Peyer's patch (tissue), 4 donors: ENCODE measurements around the gene GLT6D1. TPM values are rescaled to one million over a fixed set of nuclear protein-coding genes. Genes with fewer than 3 reads are reported as not detected.
"Not testable (repeated sequence)": the region's sequence is repeated elsewhere in the genome, so short reads cannot be mapped to it uniquely, and the experiment has no call there.

Source experiments
- DNase-seq, 3 donors: peaks; one replicate each; pipeline ENCODE4 v3.0.0-alpha.2; 2017 to 2019
- H3K27ac ChIP-seq, 4 donors: fragments of 200-600 bp; sonication (generic); one replicate each; pipeline ENCODE4 v1.5.1; 2016 to 2019
- H3K27me3 ChIP-seq, 2 donors: fragments of 200-600 bp; sonication (generic); one replicate each; pipeline ENCODE4 v1.5.1; 2019
- H3K36me3 ChIP-seq, 3 donors: fragments of 200-600 bp; sonication (generic); one replicate each; pipeline ENCODE4 v1.5.1; 2016 to 2019
- H3K4me1 ChIP-seq, 4 donors: fragments of 200-600 bp; sonication (generic); one replicate each; pipeline ENCODE4 v1.5.1; 2016 to 2019
- H3K4me3 ChIP-seq, 4 donors: fragments of 200-600 bp; sonication (generic); 1 replicate in 3 of 4; 2 replicates in 1 of 4; pipeline ENCODE4 v1.5.1; 2016 to 2019; ENCODE audit warnings: mild to moderate bottlenecking in 1 of 4
- H3K9me3 ChIP-seq, 4 donors: fragments of 200-600 bp; sonication (generic); one replicate each; pipeline ENCODE4 v1.5.1; 2016 to 2019; ENCODE audit warnings: mild to moderate bottlenecking in 1 of 4
- POLR2A ChIP-seq, 2 donors: fragments of 450-650 bp; IDR thresholded peaks; one replicate each; pipeline ENCODE4 v1.5.1; 2017; ENCODE audit warnings: antibody characterized with exemption in 2 of 2, mild to moderate bottlenecking in 2 of 2, moderate library complexity in 2 of 2
- total RNA-seq, 4 donors: library from RNA; depleted of rRNA; stranded (reverse); fragments of >200 nt; gene quantifications; one replicate each; pipeline ENCODE4 v1.1.0, GENCODE V29; 2016
- TF ChIP-seq, protein P1 (sequence below), 6 experiments: fragments of 450-650 bp in 4 of 6; fragments of 200-600 bp in 2 of 6; sonication (generic) in 1 of 6; IDR thresholded peaks; one replicate each; pipeline ENCODE4 v1.5.1; 2017 to 2019; ENCODE audit warnings: antibody characterized with exemption in 6 of 6, mild to moderate bottlenecking in 3 of 6, moderate library complexity in 1 of 6

Gene GLT6D1
- total RNA-seq, 4 donors from 2014 or later = not detected

DNA sequence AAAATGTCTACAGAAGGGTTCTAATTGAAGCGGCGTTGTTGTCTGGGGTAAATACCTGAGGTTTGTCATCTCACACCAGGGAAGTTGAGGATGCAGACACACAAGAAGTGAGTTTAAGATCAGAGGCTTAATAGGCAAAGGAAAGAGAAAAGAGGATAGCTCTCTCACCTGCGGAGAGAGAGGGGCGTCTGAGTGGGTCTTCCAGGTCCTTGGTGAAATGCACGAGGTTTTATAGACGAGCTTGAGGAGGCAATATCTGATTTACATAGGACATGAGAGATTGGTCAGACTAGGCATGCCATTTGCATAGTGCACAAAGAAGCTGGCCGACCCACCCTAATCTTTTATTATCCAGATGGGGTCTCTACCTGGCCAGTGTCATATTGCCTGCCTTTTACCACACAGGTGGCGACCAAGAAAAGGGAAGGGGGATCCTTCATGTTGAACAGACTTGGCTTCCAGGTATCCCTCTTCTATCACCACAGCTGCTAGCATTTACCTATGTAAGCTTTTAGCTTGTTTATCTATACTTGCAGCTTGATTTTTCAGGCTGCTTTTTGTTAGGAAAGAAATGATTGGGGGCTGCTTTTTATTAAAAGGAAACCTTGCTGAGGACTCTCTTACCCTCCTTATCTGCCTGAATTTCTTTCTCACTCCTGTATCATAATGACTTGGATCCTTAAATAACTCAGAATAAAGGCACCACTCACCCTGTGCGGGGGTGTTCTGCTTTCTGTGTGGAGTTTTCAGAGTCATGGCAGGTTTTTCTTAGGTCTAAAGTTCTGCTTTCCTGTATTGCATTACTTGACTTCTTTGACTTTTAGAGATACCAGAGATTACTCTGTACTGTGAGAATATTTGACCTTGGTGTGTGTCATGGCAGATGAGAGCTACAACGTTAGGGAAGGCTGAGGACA is 9.4 kb upstream of the GLT6D1 start:
- no peak for TF ChIP-seq POLR2A (IDR thresholded peaks at IDR 0.05)
- peaks cover 0 to 28% (median 5%) of the 10 kb centered on the region in 4 donors for H3K9me3 ChIP-seq

DNA sequence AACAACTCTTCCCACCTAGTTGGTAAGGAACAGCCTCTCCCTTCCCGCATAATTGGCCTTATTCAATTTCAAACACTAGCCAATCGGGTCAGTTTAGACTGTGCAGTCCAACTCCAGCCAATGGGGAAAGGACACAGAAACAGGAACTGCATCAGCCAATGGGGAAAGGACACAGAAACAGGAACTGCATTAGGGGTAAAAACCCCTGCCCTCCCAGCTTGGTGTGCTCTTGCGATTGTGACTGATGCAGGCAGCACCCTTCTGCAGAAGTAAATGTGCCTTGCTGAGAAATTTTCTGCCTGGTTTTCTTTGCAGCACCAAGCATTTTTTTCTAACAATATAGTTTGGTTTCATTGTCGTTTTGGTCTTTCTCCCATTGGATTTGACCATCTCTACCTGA is 8.5 kb upstream of the GLT6D1 start:
- Histone ChIP-seq H3K4me3 (no peak overlapping the region), H3K4me1 (no peaks in the 10 kb centered on the region), H3K9me3 (peaks cover 0 to 28% (median 5%) of the 10 kb centered on the region in 4 donors), H3K27ac (no peak overlapping the region), H3K27me3 (no peaks in the 10 kb centered on the region), H3K36me3 (no peaks in the 10 kb centered on the region)
- no peak for TF ChIP-seq POLR2A (IDR thresholded peaks at IDR 0.05)
- no peak for DNase-seq

More for the DNA sequence above, 9.4 kb upstream of the GLT6D1 start:
- Histone ChIP-seq H3K36me3 (no peaks in the 10 kb centered on the region), H3K4me1 (no peaks in the 10 kb centered on the region), H3K27me3 (no peaks in the 10 kb centered on the region), H3K27ac (no peak overlapping the region), H3K4me3 (no peak overlapping the region)
- no peak for DNase-seq

DNA sequence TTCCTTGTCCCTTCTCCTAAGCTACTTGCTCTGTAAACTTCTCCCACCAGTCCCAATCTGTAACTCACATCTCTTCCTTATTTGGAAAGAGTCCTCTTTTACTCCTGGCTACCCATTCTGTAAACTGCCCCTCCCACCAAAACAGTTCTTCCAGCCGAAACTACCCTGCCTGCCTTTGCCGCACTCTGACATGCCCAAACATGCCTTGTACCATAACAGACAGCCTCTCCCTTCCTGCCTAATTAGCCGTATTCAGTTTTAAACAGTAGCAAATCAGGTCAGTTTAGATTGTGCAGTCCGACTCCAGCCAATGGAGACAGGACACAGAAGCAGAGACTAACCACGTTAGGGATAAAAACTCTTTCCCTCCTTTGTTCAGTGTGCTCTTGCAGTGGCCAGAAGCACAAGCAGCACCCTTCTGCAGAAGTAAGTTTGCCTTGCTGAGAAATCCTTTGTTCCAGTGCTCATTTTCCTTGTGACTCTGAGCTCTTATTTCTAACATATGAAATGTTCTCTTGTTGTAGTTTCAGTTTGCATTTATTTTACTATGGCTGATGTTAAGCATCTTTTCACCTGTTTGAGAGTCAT is 5.4 kb upstream of the GLT6D1 start:
- TF ChIP-seq, protein P1, sequence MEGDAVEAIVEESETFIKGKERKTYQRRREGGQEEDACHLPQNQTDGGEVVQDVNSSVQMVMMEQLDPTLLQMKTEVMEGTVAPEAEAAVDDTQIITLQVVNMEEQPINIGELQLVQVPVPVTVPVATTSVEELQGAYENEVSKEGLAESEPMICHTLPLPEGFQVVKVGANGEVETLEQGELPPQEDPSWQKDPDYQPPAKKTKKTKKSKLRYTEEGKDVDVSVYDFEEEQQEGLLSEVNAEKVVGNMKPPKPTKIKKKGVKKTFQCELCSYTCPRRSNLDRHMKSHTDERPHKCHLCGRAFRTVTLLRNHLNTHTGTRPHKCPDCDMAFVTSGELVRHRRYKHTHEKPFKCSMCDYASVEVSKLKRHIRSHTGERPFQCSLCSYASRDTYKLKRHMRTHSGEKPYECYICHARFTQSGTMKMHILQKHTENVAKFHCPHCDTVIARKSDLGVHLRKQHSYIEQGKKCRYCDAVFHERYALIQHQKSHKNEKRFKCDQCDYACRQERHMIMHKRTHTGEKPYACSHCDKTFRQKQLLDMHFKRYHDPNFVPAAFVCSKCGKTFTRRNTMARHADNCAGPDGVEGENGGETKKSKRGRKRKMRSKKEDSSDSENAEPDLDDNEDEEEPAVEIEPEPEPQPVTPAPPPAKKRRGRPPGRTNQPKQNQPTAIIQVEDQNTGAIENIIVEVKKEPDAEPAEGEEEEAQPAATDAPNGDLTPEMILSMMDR (IDR thresholded peaks at IDR 0.05) = no peak
- no peak for TF ChIP-seq POLR2A (IDR thresholded peaks at IDR 0.05)
- Histone ChIP-seq H3K27ac (no peak overlapping the region), H3K4me1 (no peaks in the 10 kb centered on the region), H3K36me3 (no peaks in the 10 kb centered on the region), H3K27me3 (no peaks in the 10 kb centered on the region), H3K4me3 (no peak overlapping the region), H3K9me3 (peaks cover 0 to 28% (median 5%) of the 10 kb centered on the region in 4 donors)
- no peak for DNase-seq

DNA sequence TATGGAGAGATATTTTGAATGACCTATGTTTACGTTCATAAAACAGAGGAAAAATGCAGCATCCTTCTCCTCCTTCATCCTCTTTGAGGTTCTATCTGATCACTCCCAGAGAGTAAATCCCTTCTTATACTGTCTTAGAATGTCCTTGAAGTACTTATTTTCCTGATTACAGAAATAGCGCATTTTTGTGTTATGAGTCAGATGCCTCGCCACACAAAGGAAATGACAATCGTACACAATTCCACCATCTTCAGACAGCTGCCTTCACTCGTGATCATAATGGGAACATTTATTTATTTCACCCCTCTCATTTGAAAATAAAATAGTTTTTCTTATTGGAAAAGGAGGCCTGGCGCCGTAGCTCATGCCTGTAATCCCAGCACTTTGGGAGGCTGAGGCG is 2.4 kb upstream of the GLT6D1 start:
- Histone ChIP-seq H3K36me3 (no peaks in the 10 kb centered on the region), H3K4me1 (no peaks in the 10 kb centered on the region), H3K27ac (no peak overlapping the region), H3K4me3 (no peak overlapping the region), H3K27me3 (no peaks in the 10 kb centered on the region), H3K9me3 (peaks cover 0 to 14% (median 0%) of the 10 kb centered on the region in 4 donors)
- DNase-seq = no peak
- TF ChIP-seq POLR2A (IDR thresholded peaks at IDR 0.05) = no peak
- TF ChIP-seq, protein P1 (IDR thresholded peaks at IDR 0.05) = no peak

DNA sequence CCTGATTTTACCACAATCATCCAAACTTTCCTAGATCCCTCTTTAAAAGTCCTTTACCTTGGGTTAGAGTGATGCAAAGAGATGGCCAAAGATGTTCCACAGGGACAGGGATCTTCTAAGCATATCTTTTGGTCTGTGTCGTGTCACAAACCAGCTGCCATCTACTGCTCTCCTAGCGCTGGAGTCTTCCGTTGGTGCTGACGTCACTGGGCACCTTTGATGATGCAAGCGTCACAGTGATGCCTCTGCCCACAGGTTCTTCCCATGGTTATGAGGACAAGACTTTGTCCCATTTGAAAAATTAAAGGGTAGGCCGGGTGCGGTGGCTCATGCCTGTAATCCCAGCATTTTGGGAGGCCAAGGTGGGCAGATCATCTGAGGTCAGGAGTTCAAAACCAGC is 1.7 kb upstream of the GLT6D1 start:
- Histone ChIP-seq H3K36me3 (no peaks in the 10 kb centered on the region), H3K4me3 (no peak overlapping the region), H3K27me3 (no peaks in the 10 kb centered on the region), H3K9me3 (peaks cover 0 to 14% (median 0%) of the 10 kb centered on the region in 4 donors), H3K4me1 (no peaks in the 10 kb centered on the region), H3K27ac (no peak overlapping the region)
- TF ChIP-seq, protein P1 (IDR thresholded peaks at IDR 0.05) = no peak
- TF ChIP-seq POLR2A (IDR thresholded peaks at IDR 0.05) = no peak
- DNase-seq = no peak

DNA sequence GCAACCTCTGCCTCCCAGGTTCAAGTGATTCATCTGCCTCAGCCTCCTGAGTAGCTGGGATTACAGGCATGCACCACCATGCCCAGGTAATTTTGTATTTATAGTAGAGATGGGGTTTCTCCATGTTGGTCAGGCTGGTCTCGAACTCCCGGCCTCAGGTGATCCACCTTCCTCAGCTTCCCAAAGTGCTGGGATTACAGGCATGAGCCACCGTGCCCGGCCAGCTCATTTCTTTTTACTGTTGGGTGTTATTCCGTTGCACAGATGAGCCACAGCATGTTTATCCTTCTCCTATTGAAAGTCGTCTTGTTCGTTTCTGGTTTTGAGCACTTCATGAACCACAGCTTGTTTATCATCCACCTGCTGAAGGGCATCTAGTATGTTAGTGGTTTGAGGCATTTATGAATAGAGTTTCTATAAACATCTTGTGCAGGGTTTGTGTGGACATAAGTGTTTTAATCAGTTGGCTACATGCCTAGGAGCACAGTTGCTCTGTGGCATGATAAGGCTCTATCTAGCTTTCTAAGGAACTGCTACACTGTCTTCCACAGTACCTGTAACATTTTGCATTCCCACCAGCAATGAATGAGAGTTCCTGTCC is 2.3 kb downstream of the GLT6D1 start:
- not testable (repeated sequence) for H3K4me3 ChIP-seq, H3K27me3 ChIP-seq, H3K4me1 ChIP-seq, DNase-seq, H3K36me3 ChIP-seq, H3K27ac ChIP-seq, H3K9me3 ChIP-seq

DNA sequence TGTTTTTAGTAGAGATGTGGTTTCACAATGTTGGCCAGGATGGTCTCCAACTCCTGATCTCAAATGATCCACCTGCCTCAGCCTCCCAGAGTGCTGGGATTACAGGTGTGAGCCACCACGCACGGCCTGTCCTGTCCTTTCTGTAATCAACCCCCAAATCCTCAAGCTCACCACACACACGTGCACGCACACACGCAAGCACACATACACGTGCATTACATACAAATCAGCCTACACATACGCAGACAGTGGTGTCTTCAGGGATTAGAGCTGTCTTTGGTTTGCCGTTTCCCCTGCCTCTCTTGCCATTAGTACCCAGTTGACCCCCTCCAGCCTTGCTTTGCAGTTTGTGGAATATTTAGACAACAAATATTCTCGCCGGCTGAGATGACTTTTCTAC is 6.5 kb downstream of the GLT6D1 start:
- no peak overlapping the region for H3K27ac ChIP-seq
- no peaks in the 10 kb centered on the region for H3K36me3 ChIP-seq
- no peaks in the 10 kb centered on the region for H3K27me3 ChIP-seq
- no peak overlapping the region for H3K4me3 ChIP-seq
- H3K9me3 ChIP-seq = peaks cover 0 to 4% (median 0%) of the 10 kb centered on the region in 4 donors
- no peaks in the 10 kb centered on the region for H3K4me1 ChIP-seq
- no peak for TF ChIP-seq POLR2A (IDR thresholded peaks at IDR 0.05)
- TF ChIP-seq, protein P1 (IDR thresholded peaks at IDR 0.05) = no peak
- no peak for DNase-seq
